Measurements from ENCODE around the gene DZANK1. TPM values are rescaled to one million over a fixed set of nuclear protein-coding genes. Genes with fewer than 3 reads are reported as not detected.

Gene DZANK1
- total RNA-seq, 1 experiment from 2014 or later: 7.3 TPM

GRCh38 chr20:18513208-18513607, 46.4 kb upstream of the DZANK1 start:
- CTCF ChIA-PET: no interaction called here

GRCh38 chr20:18511571-18511970, 44.7 kb upstream of the DZANK1 start:
- DNase-seq: no peak
- H3K9me2 ChIP-seq (ENCODE audit: insufficient read depth): no peaks in the 10 kb centered on the region
- H3F3A ChIP-seq (ENCODE audit: insufficient read depth, low read depth): peaks cover 5% of the 10 kb centered on the region; the same call in 1 of the 2 replicates
- intact Hi-C loops (cut with micrococcal nuclease; ENCODE audit: unreplicated experiment): no loop called here
- no peak overlapping the region for H2AFZ ChIP-seq
- ChIA-PET POLR2A (ENCODE audit: unreplicated experiment) (no interaction called here), CTCF (no interaction called here)
- no peaks in the 10 kb centered on the region; the same call in 1 of the 2 replicates for H4K20me1 ChIP-seq (ENCODE audit: insufficient read depth)
- no peaks in the 10 kb centered on the region for H3K9me3 ChIP-seq (ENCODE audit: insufficient read depth, low read depth)
- H3K79me2 ChIP-seq (ENCODE audit: low read depth): peaks cover 27% of the 10 kb centered on the region
- H3K4me1 ChIP-seq (replicated peaks; ENCODE audit: insufficient read depth): peaks cover 11% of the 10 kb centered on the region
- no peak overlapping the region for H3K4me3 ChIP-seq
- H3K36me3 ChIP-seq (ENCODE audit: low read depth): peaks cover 12% of the 10 kb centered on the region; the same call in 1 of the 2 replicates
- H3K27ac ChIP-seq: no peak overlapping the region
- no TSS peak for BruUV-seq (replicated peaks)
- no peak overlapping the region for H3K4me2 ChIP-seq
- H3K27me3 ChIP-seq (ENCODE audit: insufficient read depth, low read depth): no peaks in the 10 kb centered on the region
- no peak for TF ChIP-seq EZH2 (IDR thresholded peaks at IDR 0.05; ENCODE audit: low read depth)
- TF ChIP-seq, protein P1, sequence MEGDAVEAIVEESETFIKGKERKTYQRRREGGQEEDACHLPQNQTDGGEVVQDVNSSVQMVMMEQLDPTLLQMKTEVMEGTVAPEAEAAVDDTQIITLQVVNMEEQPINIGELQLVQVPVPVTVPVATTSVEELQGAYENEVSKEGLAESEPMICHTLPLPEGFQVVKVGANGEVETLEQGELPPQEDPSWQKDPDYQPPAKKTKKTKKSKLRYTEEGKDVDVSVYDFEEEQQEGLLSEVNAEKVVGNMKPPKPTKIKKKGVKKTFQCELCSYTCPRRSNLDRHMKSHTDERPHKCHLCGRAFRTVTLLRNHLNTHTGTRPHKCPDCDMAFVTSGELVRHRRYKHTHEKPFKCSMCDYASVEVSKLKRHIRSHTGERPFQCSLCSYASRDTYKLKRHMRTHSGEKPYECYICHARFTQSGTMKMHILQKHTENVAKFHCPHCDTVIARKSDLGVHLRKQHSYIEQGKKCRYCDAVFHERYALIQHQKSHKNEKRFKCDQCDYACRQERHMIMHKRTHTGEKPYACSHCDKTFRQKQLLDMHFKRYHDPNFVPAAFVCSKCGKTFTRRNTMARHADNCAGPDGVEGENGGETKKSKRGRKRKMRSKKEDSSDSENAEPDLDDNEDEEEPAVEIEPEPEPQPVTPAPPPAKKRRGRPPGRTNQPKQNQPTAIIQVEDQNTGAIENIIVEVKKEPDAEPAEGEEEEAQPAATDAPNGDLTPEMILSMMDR (conservative IDR thresholded peaks at IDR 0.05): no peak

More at GRCh38 chr20:18513208-18513607, 46.4 kb upstream of the DZANK1 start:
- H3K27ac ChIP-seq: no peak overlapping the region
- no peak for DNase-seq
- no peaks in the 10 kb centered on the region for H3K9me2 ChIP-seq (ENCODE audit: insufficient read depth)
- intact Hi-C loops (cut with micrococcal nuclease; ENCODE audit: unreplicated experiment): no loop called here
- POLR2A ChIA-PET (ENCODE audit: unreplicated experiment): no interaction called here
- no peaks in the 10 kb centered on the region for H3K27me3 ChIP-seq (ENCODE audit: insufficient read depth, low read depth)
- H2AFZ ChIP-seq: no peak overlapping the region
- no peaks in the 10 kb centered on the region for H3F3A ChIP-seq (ENCODE audit: insufficient read depth, low read depth)
- H3K9me3 ChIP-seq (ENCODE audit: insufficient read depth, low read depth): no peaks in the 10 kb centered on the region
- TF ChIP-seq, protein P1 (conservative IDR thresholded peaks at IDR 0.05): no peak
- TF ChIP-seq EZH2 (IDR thresholded peaks at IDR 0.05; ENCODE audit: low read depth): no peak
- no peak overlapping the region for H3K4me3 ChIP-seq
- peaks cover 27% of the 10 kb centered on the region for H3K79me2 ChIP-seq (ENCODE audit: low read depth)
- H3K36me3 ChIP-seq (ENCODE audit: low read depth): peaks cover 19% of the 10 kb centered on the region
- no TSS peak for BruUV-seq (replicated peaks)
- no peak overlapping the region for H3K4me2 ChIP-seq
- H3K4me1 ChIP-seq (replicated peaks; ENCODE audit: insufficient read depth): peaks cover 8% of the 10 kb centered on the region
- no peaks in the 10 kb centered on the region; the same call in 1 of the 2 replicates for H4K20me1 ChIP-seq (ENCODE audit: insufficient read depth)

GRCh38 chr20:18507218-18508191, 40.7 kb upstream of the DZANK1 start, which contains the start of gene SEC23B:
Gene SEC23B (plus strand): TSS chr20:18507940. CDS start chr20:18510836, 2,896 bp downstream.
- Histone ChIP-seq H3K9me2 (ENCODE audit: insufficient read depth) (no peaks in the 10 kb centered on the region), H3F3A (ENCODE audit: insufficient read depth, low read depth) (peaks cover 5% of the 10 kb centered on the region; the same call in 1 of the 2 replicates), H3K4me1 (replicated peaks; ENCODE audit: insufficient read depth) (peaks cover 18% of the 10 kb centered on the region), H3K4me2 (peak within 1 kb of the TSS; percentile 100), H3K27ac (peak within 1 kb of the TSS; percentile 92), H3K79me2 (ENCODE audit: low read depth) (peaks cover 27% of the 10 kb centered on the region), H3K9me3 (ENCODE audit: insufficient read depth, low read depth) (no peaks in the 10 kb centered on the region), H2AFZ (peak within 1 kb of the TSS; percentile 78), H3K4me3 (peak within 1 kb of the TSS; percentile 61), H3K27me3 (ENCODE audit: insufficient read depth, low read depth) (no peaks in the 10 kb centered on the region), H4K20me1 (ENCODE audit: insufficient read depth) (no peaks in the 10 kb centered on the region; the same call in 1 of the 2 replicates), H3K36me3 (ENCODE audit: low read depth) (peaks cover 4% of the 10 kb centered on the region; the same call in 1 of the 2 replicates)
- ChIA-PET POLR2A (ENCODE audit: unreplicated experiment) (interaction anchor here (0.6 to 1.8 kb wide), 19 partner anchors 10 to 1486 kb away, joined by 3 to 17 read pairs (median 4); partner anchors contain the start of genes DZANK1, POLR3F, RBBP9 and RRBP1), CTCF (interaction anchor here (0.7 to 1.9 kb wide), 2 partner anchors 11 to 568 kb away, joined by 4 to 8 read pairs; partner anchors contain the start of gene RBBP9)
- TF ChIP-seq, protein P1 (conservative IDR thresholded peaks at IDR 0.05): no peak
- no peak for TF ChIP-seq EZH2 (IDR thresholded peaks at IDR 0.05; ENCODE audit: low read depth)
- intact Hi-C loops (cut with micrococcal nuclease; ENCODE audit: unreplicated experiment): loop anchor here (1.0 to 5.0 kb wide), 6 partner anchors 10 to 540 kb away; partner anchors contain the start of genes DZANK1, MGME1, POLR3F and RBBP9
- no TSS peak for BruUV-seq (replicated peaks)
- DNase-seq: peak; percentile 97 to 98

Data from PC-9 (cell line).